OCI-LY7 (cell line): ENCODE data around the gene AKR1C8. TPM values are rescaled to one million over a fixed set of nuclear protein-coding genes. Genes with fewer than 3 reads are reported as not detected.
"Not testable (repeated sequence)": the region's sequence is repeated elsewhere in the genome, so short reads cannot be mapped to it uniquely, and the experiment has no call there.

Experiments used
- BruUV-seq: library from RNA; stranded (reverse); fragments of 400-500 nt; replicated peaks from 2 replicates; lab custom pipeline; 2021; lab: Mats Ljungman, UMichigan
- CTCF ChIA-PET: fragments of 300-600 bp; sonication (Branson Sonifier 250); formaldehyde crosslinking; loops from one replicate; lab custom pipeline; 2022; ENCODE audit warnings: antibody characterized with exemption; ENCODE audit not compliant: unreplicated experiment; lab: Charles Lee
- POLR2A ChIA-PET: fragments of 300-600 bp; sonication (Branson Sonifier 250); formaldehyde crosslinking; loops from one replicate; lab custom pipeline; 2022; ENCODE audit warnings: antibody characterized with exemption; lab: Charles Lee
- DNase-seq: peaks from one replicate; pipeline ENCODE4 v3.0.0-alpha.2; 2015; ENCODE audit warnings: low spot score
- H2AFZ ChIP-seq: fragments of 200-600 bp; sonication (generic), shearing (Covaris generic); 2 replicates; pipeline ENCODE4 v1.6.1; 2014; ENCODE audit warnings: mild to moderate bottlenecking, antibody characterized with exemption, low read length, moderate library complexity
- H3K27ac ChIP-seq: fragments of 200-600 bp; sonication (generic); 2 replicates; pipeline ENCODE4 v1.5.1; 2014; ENCODE audit warnings: mixed run types, low read depth, mild to moderate bottlenecking, moderate library complexity, low read length, inconsistent platforms; ENCODE audit not compliant: poor library complexity, severe bottlenecking
- H3K36me3 ChIP-seq: fragments of 200-600 bp; sonication (generic); 2 replicates; pipeline ENCODE4 v1.6.1; 2014; ENCODE audit warnings: mild to moderate bottlenecking, antibody characterized with exemption, low read length, moderate library complexity, mixed read lengths; ENCODE audit not compliant: insufficient read depth
- H3K4me1 ChIP-seq: fragments of 200-600 bp; sonication (generic); 2 replicates; pipeline ENCODE4 v1.5.1; 2014; ENCODE audit warnings: mild to moderate bottlenecking, low read length; ENCODE audit not compliant: insufficient read depth, poor library complexity, severe bottlenecking
- H3K4me2 ChIP-seq: fragments of 200-600 bp; sonication (generic); 2 replicates; pipeline ENCODE4 v1.6.1; 2014; ENCODE audit warnings: mild to moderate bottlenecking, low read length
- H3K4me3 ChIP-seq: fragments of 200-600 bp; sonication (generic); 2 replicates; pipeline ENCODE4 v1.5.1; 2014; ENCODE audit warnings: mild to moderate bottlenecking, low read depth, low read length; ENCODE audit not compliant: poor library complexity, severe bottlenecking
- H3K79me2 ChIP-seq: fragments of 200-600 bp; sonication (generic); 2 replicates; pipeline ENCODE4 v1.6.1; 2016; ENCODE audit warnings: low read depth, mild to moderate bottlenecking, low read length, moderate library complexity, mixed read lengths; ENCODE audit not compliant: insufficient read depth
- H3K9me2 ChIP-seq: fragments of 200-600 bp; sonication (generic); 2 replicates; pipeline ENCODE4 v1.6.1; 2016; ENCODE audit warnings: mild to moderate bottlenecking, low read length, mixed read lengths; ENCODE audit not compliant: insufficient read depth
- H3K9me3 ChIP-seq: fragments of 200-600 bp; sonication (generic); 2 replicates; pipeline ENCODE4 v1.6.1; 2014; ENCODE audit warnings: mild to moderate bottlenecking, mixed run types, low read length, mixed read lengths
- H4K20me1 ChIP-seq: fragments of 200-600 bp; sonication (generic); 2 replicates; pipeline ENCODE4 v1.6.1; 2014; ENCODE audit warnings: mild to moderate bottlenecking, antibody characterized with exemption, low read length, moderate library complexity, mixed read lengths; ENCODE audit not compliant: insufficient read depth
- CTCF ChIP-seq: fragments of 200-600 bp; sonication (generic); conservative IDR thresholded peaks from 2 replicates; pipeline ENCODE4 v1.5.1; 2014; ENCODE audit warnings: mild to moderate bottlenecking, antibody characterized with exemption, low read length, moderate library complexity, mixed read lengths
- EZH2phosphoT487 ChIP-seq: fragments of 200-600 bp; sonication (generic); IDR thresholded peaks from 2 replicates; pipeline ENCODE4 v1.6.1; 2018; ENCODE audit warnings: low read depth, borderline replicate concordance, mild to moderate bottlenecking, mixed run types, antibody characterized with exemption, low read length, moderate library complexity, mixed read lengths
- intact Hi-C: fragments of 100-400 bp; cut with micrococcal nuclease; formaldehyde crosslinking; loops from one replicate; pipeline ENCODE4 v1.10.0; 2022; ENCODE audit not compliant: unreplicated experiment
- total RNA-seq, 2 experiments: library from RNA; depleted of rRNA in 1 of 2; stranded (reverse); fragments of >200 nt in 1 of 2; shearing (Covaris generic) in 1 of 2; gene quantifications; 2 replicates each; pipeline ENCODE4 v1.2.3, GENCODE V29; 2014 to 2022

AKR1C8 gene
- total RNA-seq, 2 experiments from 2014 or later, result not detected

DNA sequence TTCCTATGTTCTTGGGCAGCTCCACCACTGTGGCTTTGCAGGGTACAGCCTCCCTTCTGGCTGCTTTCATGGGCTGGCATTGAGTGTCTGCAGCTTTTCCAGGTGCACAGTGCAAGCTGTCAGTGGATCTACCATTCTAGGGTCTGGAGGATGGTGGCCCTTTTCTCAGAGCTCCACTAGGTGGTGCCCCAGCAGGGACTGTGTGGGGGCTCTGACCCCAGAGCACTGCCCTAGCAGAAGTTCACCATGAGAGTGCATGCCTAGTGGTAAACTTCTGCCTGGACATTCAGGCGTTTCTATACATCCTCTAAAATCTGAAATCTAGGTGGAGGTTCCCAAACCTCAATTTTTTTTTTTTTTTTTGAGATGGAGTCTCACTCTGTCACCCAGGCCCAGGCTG, 25.3 kb upstream of the AKR1C8 start:
- intact Hi-C loops, result loop anchor here (5.0 kb wide), 1 partner anchor 177 kb away; no protein-coding TSS in a partner anchor
- H3K9me3 ChIP-seq, BruUV-seq, H3K36me3 ChIP-seq, H2AFZ ChIP-seq, H3K4me2 ChIP-seq, H3K4me3 ChIP-seq, POLR2A ChIA-PET, H3K27ac ChIP-seq, DNase-seq, H3K79me2 ChIP-seq, CTCF ChIA-PET, H3K9me2 ChIP-seq, H3K4me1 ChIP-seq, H4K20me1 ChIP-seq: not testable (repeated sequence)
- peak; percentile 47; the same call in 1 of the 2 replicates for TF ChIP-seq CTCF

- H3K4me2 ChIP-seq, CTCF ChIA-PET, H3K9me2 ChIP-seq, H2AFZ ChIP-seq, DNase-seq, H3K36me3 ChIP-seq, H4K20me1 ChIP-seq, H3K27ac ChIP-seq, H3K9me3 ChIP-seq, BruUV-seq, H3K4me3 ChIP-seq, H3K4me1 ChIP-seq, POLR2A ChIA-PET, H3K79me2 ChIP-seq: not testable (repeated sequence)
- intact Hi-C loops, result loop anchor here (5.0 kb wide), 1 partner anchor 178 kb away; no protein-coding TSS in a partner anchor
These were observed 24.8 kb upstream of the AKR1C8 start for GRCh38 chr10:5209776-5210175.

GRCh38 chr10:5206799-5207198, 21.8 kb upstream of the AKR1C8 start:
- BruUV-seq, result no TSS peak
- Histone ChIP-seq H2AFZ (no peak overlapping the region), H3K79me2 (no peaks in the 10 kb centered on the region), H4K20me1 (no peaks in the 10 kb centered on the region), H3K36me3 (no peaks in the 10 kb centered on the region), H3K4me2 (no peak overlapping the region), H3K9me2 (no peaks in the 10 kb centered on the region), H3K27ac (no peak overlapping the region), H3K4me3 (no peak overlapping the region), H3K4me1 (no peaks in the 10 kb centered on the region), H3K9me3 (no peaks in the 10 kb centered on the region)
- intact Hi-C loops, result no loop called here
- CTCF ChIA-PET, result no interaction called here
- no peak for DNase-seq
- no peak for TF ChIP-seq EZH2phosphoT487
- TF ChIP-seq CTCF, result no peak
- POLR2A ChIA-PET, result no interaction called here
